ENCODE measurements around the gene KIRREL3.

The KIRREL3 gene

DNA sequence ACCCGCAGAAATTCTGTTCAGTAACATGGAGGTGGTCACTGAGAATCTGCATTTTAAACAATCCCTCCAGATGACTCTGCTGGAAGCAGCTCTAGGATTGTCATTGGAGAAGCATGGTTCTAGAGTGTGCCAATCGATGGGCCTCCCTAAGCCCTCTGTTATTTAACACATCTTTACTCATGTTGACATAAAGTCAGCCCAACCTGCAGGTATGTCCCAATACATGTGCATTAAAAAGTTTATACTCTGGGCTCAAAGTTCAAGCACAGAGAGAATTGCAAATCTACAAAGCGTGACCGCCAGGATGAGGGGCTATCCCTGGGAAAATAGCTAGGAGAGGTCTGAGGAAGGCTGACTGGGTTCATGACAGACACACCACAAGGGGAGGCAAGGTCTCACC, 116.4 kb downstream of the KIRREL3 start:
- H3K4me2 ChIP-seq (ENCODE audit: insufficient read depth, low read length, poor library complexity, severe bottlenecking) = no peak overlapping the region
- no peak overlapping the region for H3K23ac ChIP-seq (ENCODE audit: low read depth, low read length, poor library complexity)
- no peak for DNase-seq (ENCODE audit: low spot score)
- no peak overlapping the region for H4K8ac ChIP-seq (ENCODE audit: low read depth, low read length)
- no peak overlapping the region for H3K27ac ChIP-seq (replicated peaks; ENCODE audit: low read length)
- no peak overlapping the region for H2AK5ac ChIP-seq (ENCODE audit: low read depth, low read length)
- H3K4me1 ChIP-seq (ENCODE audit: control insufficient read depth in 2 of 2, insufficient read depth in 1 of 2, low read depth in 1 of 2, low read length in 2 of 2) = peaks cover 0 to 3% of the 10 kb centered on the region in 2 donors
- no peak overlapping the region for H3K9ac ChIP-seq (ENCODE audit: low read depth, low read length, poor library complexity)
- H3K79me1 ChIP-seq (ENCODE audit: low read depth, low read length) = no peaks in the 10 kb centered on the region
- no peak overlapping the region for H2AFZ ChIP-seq (ENCODE audit: low read length)
- H3K4ac ChIP-seq (ENCODE audit: low read length) = no peak overlapping the region
- H3K36me3 ChIP-seq (replicated peaks in 1 of 2; ENCODE audit: control insufficient read depth in 2 of 2, insufficient read depth in 2 of 2, low read length in 2 of 2) = no peaks in the 10 kb centered on the region
- no peak overlapping the region for H3K18ac ChIP-seq (ENCODE audit: low read length)
- no peak overlapping the region for H3K4me3 ChIP-seq (ENCODE audit: low read length in 2 of 2)
- no peak overlapping the region for H2BK5ac ChIP-seq (ENCODE audit: low read length)
- no peak overlapping the region for H3K14ac ChIP-seq (ENCODE audit: low read length)
- no CpG with 5 or more reads among the region's 4 CpGs for WGBS, 2 donors (ENCODE audit: extremely low coverage in 2 of 2, insufficient read length in 2 of 2, insufficient replicate concordance in 1 of 2)
- no peaks in the 10 kb centered on the region for H3K9me3 ChIP-seq (replicated peaks in 1 of 2; ENCODE audit: control insufficient read depth in 2 of 2, insufficient read depth in 1 of 2, low read depth in 1 of 2, low read length in 2 of 2)
- no peaks in the 10 kb centered on the region for H3K27me3 ChIP-seq (ENCODE audit: control insufficient read depth in 3 of 3, insufficient read depth in 3 of 3, low read depth in 1 of 3, low read length in 3 of 3)
- H2BK12ac ChIP-seq (ENCODE audit: low read length) = no peak overlapping the region
- H4K91ac ChIP-seq (ENCODE audit: low read depth, low read length, poor library complexity) = no peak overlapping the region
- no peak overlapping the region for H2BK15ac ChIP-seq (ENCODE audit: low read length)
- no peak overlapping the region for H2BK120ac ChIP-seq (ENCODE audit: low read depth, low read length)

- Histone ChIP-seq H3K79me1 (ENCODE audit: low read depth, low read length) (no peaks in the 10 kb centered on the region), H2BK12ac (ENCODE audit: low read length) (no peak overlapping the region), H4K91ac (ENCODE audit: low read depth, low read length, poor library complexity) (no peak overlapping the region), H3K9me3 (replicated peaks in 1 of 2; ENCODE audit: control insufficient read depth in 2 of 2, insufficient read depth in 1 of 2, low read depth in 1 of 2, low read length in 2 of 2) (no peaks in the 10 kb centered on the region), H2AFZ (ENCODE audit: low read length) (no peak overlapping the region), H3K27ac (replicated peaks; ENCODE audit: low read length) (no peak overlapping the region), H2BK15ac (ENCODE audit: low read length) (no peak overlapping the region), H4K8ac (ENCODE audit: low read depth, low read length) (no peak overlapping the region), H3K36me3 (replicated peaks in 1 of 2; ENCODE audit: control insufficient read depth in 2 of 2, insufficient read depth in 2 of 2, low read length in 2 of 2) (no peaks in the 10 kb centered on the region), H2BK120ac (ENCODE audit: low read depth, low read length) (no peak overlapping the region), H3K4me2 (ENCODE audit: insufficient read depth, low read length, poor library complexity, severe bottlenecking) (no peak overlapping the region), H2BK5ac (ENCODE audit: low read length) (no peak overlapping the region), H3K23ac (ENCODE audit: low read depth, low read length, poor library complexity) (no peak overlapping the region), H2AK5ac (ENCODE audit: low read depth, low read length) (no peak overlapping the region), H3K14ac (ENCODE audit: low read length) (no peak overlapping the region), H3K18ac (ENCODE audit: low read length) (no peak overlapping the region), H3K4me3 (ENCODE audit: low read length in 2 of 2) (no peak overlapping the region), H3K4me1 (ENCODE audit: control insufficient read depth in 2 of 2, insufficient read depth in 1 of 2, low read depth in 1 of 2, low read length in 2 of 2) (no peaks in the 10 kb centered on the region), H3K9ac (ENCODE audit: low read depth, low read length, poor library complexity) (no peak overlapping the region), H3K27me3 (ENCODE audit: control insufficient read depth in 3 of 3, insufficient read depth in 3 of 3, low read depth in 1 of 3, low read length in 3 of 3) (no peaks in the 10 kb centered on the region), H3K4ac (ENCODE audit: low read length) (no peak overlapping the region)
- WGBS, 2 donors (ENCODE audit: extremely low coverage in 2 of 2, insufficient read length in 2 of 2, insufficient replicate concordance in 1 of 2) = no CpG with 5 or more reads among the region's 5 CpGs
- no peak for DNase-seq (ENCODE audit: low spot score)
These were observed 119.7 kb downstream of the KIRREL3 start for GRCh38 chr11:126880872-126881271.

DNA sequence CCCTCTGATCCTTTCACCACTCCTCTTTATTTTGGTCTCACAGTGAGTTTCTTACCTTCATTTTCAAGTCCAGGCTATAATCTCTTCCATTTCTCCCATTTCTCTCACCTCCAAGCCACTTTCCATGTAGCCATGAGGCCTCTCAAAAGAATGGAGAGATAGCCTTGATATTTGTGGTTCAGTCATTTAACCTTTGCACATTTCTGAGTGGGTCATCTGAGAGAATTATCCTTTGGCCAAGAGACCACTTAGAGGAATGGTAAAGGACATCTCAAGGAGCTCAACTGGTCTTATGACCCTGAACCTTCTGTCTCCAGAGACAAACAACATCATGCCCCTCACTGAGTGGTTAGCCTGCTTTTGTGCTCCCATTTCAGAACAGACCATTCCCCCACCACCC, 121.1 kb downstream of the KIRREL3 start:
- Histone ChIP-seq H4K8ac (ENCODE audit: low read depth, low read length) (no peak overlapping the region), H2BK15ac (ENCODE audit: low read length) (no peak overlapping the region), H3K4me1 (ENCODE audit: control insufficient read depth in 2 of 2, insufficient read depth in 1 of 2, low read depth in 1 of 2, low read length in 2 of 2) (no peaks in the 10 kb centered on the region), H2BK120ac (ENCODE audit: low read depth, low read length) (no peak overlapping the region), H3K4ac (ENCODE audit: low read length) (no peak overlapping the region), H3K9ac (ENCODE audit: low read depth, low read length, poor library complexity) (no peak overlapping the region), H3K9me3 (replicated peaks in 1 of 2; ENCODE audit: control insufficient read depth in 2 of 2, insufficient read depth in 1 of 2, low read depth in 1 of 2, low read length in 2 of 2) (no peaks in the 10 kb centered on the region), H3K4me2 (ENCODE audit: insufficient read depth, low read length, poor library complexity, severe bottlenecking) (no peak overlapping the region), H3K4me3 (ENCODE audit: low read length in 2 of 2) (no peak overlapping the region), H3K14ac (ENCODE audit: low read length) (no peak overlapping the region), H3K36me3 (replicated peaks in 1 of 2; ENCODE audit: control insufficient read depth in 2 of 2, insufficient read depth in 2 of 2, low read length in 2 of 2) (no peaks in the 10 kb centered on the region), H3K79me1 (ENCODE audit: low read depth, low read length) (no peaks in the 10 kb centered on the region), H2AK5ac (ENCODE audit: low read depth, low read length) (no peak overlapping the region), H3K27me3 (ENCODE audit: control insufficient read depth in 3 of 3, insufficient read depth in 3 of 3, low read depth in 1 of 3, low read length in 3 of 3) (no peaks in the 10 kb centered on the region), H2AFZ (ENCODE audit: low read length) (no peak overlapping the region), H2BK5ac (ENCODE audit: low read length) (no peak overlapping the region), H4K91ac (ENCODE audit: low read depth, low read length, poor library complexity) (no peak overlapping the region), H3K18ac (ENCODE audit: low read length) (no peak overlapping the region), H3K27ac (replicated peaks; ENCODE audit: low read length) (no peak overlapping the region), H3K23ac (ENCODE audit: low read depth, low read length, poor library complexity) (no peak overlapping the region), H2BK12ac (ENCODE audit: low read length) (no peak overlapping the region)
- no peak for DNase-seq (ENCODE audit: low spot score)

GRCh38 chr11:126878913-126879482, 121.6 kb downstream of the KIRREL3 start:
- Histone ChIP-seq H3K23ac (ENCODE audit: low read depth, low read length, poor library complexity) (no peak overlapping the region), H3K4me3 (ENCODE audit: low read length in 2 of 2) (no peak overlapping the region), H3K9ac (ENCODE audit: low read depth, low read length, poor library complexity) (no peak overlapping the region), H3K18ac (ENCODE audit: low read length) (no peak overlapping the region), H3K4ac (ENCODE audit: low read length) (no peak overlapping the region), H2BK120ac (ENCODE audit: low read depth, low read length) (no peak overlapping the region), H4K8ac (ENCODE audit: low read depth, low read length) (no peak overlapping the region), H2BK5ac (ENCODE audit: low read length) (no peak overlapping the region), H2BK15ac (ENCODE audit: low read length) (no peak overlapping the region), H2AFZ (ENCODE audit: low read length) (no peak overlapping the region), H3K14ac (ENCODE audit: low read length) (no peak overlapping the region), H3K27me3 (ENCODE audit: control insufficient read depth in 3 of 3, insufficient read depth in 3 of 3, low read depth in 1 of 3, low read length in 3 of 3) (no peaks in the 10 kb centered on the region), H3K9me3 (replicated peaks in 1 of 2; ENCODE audit: control insufficient read depth in 2 of 2, insufficient read depth in 1 of 2, low read depth in 1 of 2, low read length in 2 of 2) (no peaks in the 10 kb centered on the region), H3K27ac (replicated peaks; ENCODE audit: low read length) (no peak overlapping the region), H3K79me1 (ENCODE audit: low read depth, low read length) (no peaks in the 10 kb centered on the region), H4K91ac (ENCODE audit: low read depth, low read length, poor library complexity) (no peak overlapping the region), H3K36me3 (replicated peaks in 1 of 2; ENCODE audit: control insufficient read depth in 2 of 2, insufficient read depth in 2 of 2, low read length in 2 of 2) (no peaks in the 10 kb centered on the region), H2AK5ac (ENCODE audit: low read depth, low read length) (no peak overlapping the region), H3K4me2 (ENCODE audit: insufficient read depth, low read length, poor library complexity, severe bottlenecking) (no peak overlapping the region), H2BK12ac (ENCODE audit: low read length) (no peak overlapping the region), H3K4me1 (ENCODE audit: control insufficient read depth in 2 of 2, insufficient read depth in 1 of 2, low read depth in 1 of 2, low read length in 2 of 2) (no peaks in the 10 kb centered on the region)
- no peak for DNase-seq (ENCODE audit: low spot score)
- no CpG with 5 or more reads among the region's 7 CpGs for WGBS, 2 donors (ENCODE audit: extremely low coverage in 2 of 2, insufficient read length in 2 of 2, insufficient replicate concordance in 1 of 2)

Measured in neuronal stem cell (in vitro differentiated cells).